Stimulated activated CD4-positive, alpha-beta T cell treated with anti-CD3 and anti-CD28 coated beads, Interleukin-4, amount 100 ng/mL, for 48 hours (primary cell): ENCODE measurements around the gene ANKS3.

ENCODE experiments used
- DNase-seq, 2 donors: peaks; one replicate each; pipeline ENCODE4 v3.0.0-alpha.2; 2020; ENCODE audit warnings: low read depth in 2 of 2

The ANKS3 gene

DNA sequence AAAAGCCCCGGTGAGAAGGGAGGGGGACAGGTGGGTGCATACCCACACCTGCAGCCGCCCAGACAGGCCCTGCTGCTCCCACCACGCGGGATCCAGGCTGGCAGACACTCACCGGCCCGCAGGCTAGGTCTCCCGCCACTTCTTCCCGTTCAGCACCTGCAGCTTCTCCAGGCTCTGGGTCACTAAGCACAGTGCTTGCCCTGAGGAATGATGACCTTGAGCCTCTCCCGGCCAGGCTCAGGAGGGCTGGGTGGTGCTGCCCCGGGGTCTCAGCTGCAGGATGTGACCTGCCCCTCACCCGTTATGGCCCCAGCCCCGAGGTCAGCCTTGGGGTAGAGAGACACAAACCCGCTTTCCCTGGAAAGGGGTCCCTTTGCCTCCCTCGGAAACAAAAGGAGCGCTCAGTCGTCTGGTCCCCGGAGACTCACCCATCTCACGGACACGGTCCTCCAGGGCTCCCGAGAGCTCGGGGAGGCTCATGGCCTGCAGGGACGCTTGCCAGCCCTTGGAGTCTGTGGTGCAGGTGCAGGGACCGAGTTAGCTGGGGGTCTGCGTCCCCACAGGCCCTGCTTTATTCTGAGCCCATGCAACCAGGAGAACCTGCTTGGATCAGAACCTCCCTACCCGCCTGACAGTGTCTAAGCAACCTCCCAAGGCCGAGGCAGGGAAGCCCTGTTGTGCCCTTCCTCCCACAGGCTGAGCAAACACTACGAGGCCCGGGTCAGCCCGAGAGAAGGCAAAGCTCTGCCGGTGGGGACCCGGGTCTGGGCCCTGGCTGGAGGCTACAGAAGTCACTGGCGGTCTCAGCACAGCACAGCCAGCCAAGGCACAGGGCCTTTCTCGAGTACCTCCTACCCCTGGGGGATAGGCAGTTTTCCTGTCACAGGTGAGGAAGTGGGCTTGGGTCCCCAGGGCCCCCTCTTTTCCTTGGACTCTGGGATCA lies 36.9 kb downstream of the ANKS3 start:
- no peak for DNase-seq

DNA sequence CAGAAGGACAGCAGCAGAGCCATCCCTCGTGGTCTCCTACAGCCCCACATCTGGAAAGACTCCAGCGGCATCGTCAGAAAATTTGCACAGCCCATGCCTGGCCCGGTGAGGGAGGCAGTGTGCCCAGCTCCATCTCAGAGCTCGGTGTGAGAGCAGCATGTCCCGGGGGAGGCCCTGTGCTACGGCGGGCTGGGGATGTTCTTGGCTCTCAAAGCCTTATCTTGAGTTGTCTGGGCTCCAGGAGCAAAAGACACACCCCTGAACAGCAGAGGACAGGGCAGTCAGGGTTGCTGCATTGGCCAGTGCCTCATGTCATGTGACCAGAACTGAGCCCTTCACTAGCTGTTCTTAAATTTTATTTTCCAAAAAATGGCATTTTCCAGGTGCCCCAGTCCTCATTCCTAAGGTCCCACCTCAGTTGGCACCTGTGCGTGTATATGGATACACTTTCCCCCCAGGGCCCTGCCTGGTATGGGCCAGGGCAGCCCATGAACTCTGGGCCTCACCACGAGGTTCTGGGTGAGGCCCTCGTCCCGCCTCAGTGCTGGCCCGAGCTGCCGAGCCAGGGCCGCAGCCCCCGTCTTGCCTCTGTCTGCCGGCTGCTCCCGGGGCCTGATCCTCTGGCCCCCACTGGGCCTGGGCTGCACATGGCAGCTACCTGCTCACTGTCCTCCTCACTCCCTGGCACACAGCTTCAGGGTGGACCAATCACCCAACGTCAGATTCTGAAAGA lies 37.7 kb downstream of the ANKS3 start:
- no peak for DNase-seq

DNA sequence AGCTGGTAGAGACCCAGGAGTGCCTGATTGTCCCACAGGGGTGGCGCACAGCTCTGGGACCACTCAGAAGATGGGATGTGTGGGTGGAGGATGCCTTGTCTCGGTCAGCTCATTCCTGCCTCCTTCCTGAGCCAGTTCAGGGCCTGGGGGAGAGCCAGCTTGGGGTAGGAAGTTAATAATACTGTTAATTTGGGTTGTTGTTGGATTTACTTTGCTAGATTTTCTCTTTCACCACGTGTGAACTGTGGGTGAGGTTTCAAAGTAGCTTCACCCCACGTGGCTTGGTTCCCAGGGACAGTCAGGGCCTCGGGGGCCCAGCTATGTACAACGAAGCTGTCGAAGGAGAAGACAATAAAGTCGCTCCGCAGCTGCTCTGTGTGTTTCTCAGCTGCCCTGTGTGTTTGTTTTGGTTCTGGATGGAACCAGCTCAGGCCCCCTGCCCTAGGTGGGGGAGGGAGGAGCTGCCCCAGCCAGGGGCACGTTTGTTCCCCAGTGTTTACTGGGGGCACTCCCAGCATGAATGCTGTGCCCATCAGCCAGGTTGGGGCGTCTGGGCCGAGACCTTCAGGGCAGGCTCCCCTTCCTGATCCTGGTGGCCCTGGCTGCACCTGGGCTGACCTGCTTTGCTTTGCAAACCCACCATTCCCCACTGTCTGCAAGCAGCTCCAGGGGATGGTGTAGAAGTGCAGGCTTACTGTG lies 38.4 kb downstream of the ANKS3 start:
- DNase-seq, result no peak

DNA sequence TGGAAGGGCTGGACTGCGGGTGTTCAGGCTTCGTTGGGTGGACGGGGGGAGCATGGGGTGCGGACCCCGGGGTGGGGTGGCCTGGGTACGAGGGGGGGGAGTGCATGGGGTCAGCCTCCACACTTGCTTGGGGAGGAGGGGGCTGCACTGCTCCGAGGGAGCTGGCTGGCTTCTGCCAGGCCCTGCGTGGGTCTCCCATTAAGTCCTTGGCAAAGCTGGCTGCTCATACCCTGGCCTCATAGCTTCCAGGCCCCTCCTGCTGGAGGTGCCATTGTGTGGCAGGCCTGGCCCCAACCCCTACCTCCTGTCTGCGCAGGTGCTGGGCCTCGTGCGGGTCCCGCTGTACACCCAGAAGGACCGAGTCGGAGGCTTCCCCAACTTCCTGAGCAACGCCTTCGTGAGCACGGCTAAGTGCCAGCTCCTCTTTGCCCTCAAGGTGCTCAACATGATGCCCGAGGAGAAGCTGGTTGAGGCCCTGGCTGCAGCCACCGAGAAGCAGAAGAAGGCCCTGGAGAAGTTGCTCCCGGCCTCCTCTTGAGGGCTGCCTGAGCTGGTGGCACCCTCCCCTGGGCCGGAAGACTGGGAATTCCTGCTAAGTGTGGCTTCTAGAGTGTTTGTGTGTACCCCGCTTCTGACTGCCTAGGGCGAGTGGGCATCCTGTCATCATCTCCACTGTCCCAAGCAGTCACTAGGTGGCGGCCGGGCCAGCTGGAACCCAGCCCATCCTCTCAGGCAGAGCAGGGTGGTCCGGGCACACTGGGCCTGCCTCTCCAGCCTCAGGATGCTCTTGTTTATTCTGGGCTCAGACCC lies 39.2 kb downstream of the ANKS3 start:
- no peak for DNase-seq

DNA sequence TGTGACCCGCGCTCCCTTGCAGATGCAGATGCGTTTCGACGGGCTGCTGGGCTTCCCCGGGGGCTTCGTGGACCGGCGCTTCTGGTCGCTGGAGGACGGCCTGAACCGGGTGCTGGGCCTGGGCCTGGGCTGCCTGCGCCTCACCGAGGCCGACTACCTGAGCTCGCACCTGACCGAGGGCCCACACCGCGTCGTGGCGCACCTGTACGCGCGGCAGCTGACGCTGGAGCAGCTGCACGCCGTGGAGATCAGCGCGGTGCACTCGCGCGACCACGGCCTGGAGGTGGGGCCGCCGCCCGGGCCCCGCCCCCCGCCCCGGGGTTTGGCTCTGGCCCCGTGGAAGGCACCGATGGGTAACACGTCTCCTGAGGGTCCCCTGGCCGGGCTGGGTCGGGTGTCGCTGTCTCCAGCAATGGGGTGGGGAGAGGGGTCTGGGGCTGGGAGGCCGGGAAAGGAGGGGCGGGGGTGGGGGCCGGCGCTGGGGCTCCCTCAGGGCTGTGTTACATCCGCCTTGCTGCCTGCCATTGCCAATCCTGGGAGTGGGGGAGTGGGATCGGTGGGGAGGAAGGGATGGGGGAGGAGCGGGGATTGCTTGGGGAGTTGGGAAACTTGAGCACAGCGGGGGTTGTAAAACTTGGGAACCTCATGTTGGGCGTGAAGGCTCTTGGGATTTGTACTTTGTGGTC lies 40.0 kb downstream of the ANKS3 start:
- DNase-seq, result peak in 1 of 2 donors; percentile 37

DNA sequence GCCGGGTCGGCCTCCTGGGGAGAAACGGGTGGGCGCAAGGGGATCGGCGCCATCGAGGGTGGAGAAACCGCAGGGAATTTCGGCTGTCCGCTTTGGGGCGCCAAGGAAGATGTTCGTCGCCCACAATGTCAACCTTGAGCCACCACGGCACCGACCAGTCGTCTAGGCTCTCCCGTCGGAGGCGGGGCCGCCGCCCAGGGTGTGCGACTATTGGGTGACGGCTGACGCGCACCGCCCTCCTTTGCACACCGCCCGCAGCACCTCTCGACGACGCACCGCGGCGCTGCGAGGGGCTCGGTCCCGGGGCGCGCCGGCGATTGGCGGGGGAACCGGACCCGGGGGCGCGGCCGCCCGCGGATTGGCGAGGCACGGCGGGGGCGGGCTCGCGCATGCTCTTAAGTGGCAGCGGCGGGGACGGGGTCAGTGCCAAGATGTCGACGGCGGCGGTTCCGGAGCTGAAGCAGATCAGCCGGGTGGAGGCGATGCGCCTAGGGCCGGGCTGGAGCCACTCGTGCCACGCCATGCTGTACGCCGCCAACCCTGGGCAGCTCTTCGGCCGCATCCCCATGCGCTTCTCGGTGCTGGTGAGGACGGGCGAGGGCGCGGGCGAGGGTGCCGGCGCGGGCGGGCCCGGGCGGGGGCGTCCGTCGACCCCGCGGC lies 40.6 kb downstream of the ANKS3 start, which contains the start of gene NUDT16L1:
TSS of gene NUDT16L1 (plus strand) at position 267 of the 660 bp plus-strand sequence. CDS start at position 432, 165 bp downstream.
- peak; percentile 96 for DNase-seq

DNA sequence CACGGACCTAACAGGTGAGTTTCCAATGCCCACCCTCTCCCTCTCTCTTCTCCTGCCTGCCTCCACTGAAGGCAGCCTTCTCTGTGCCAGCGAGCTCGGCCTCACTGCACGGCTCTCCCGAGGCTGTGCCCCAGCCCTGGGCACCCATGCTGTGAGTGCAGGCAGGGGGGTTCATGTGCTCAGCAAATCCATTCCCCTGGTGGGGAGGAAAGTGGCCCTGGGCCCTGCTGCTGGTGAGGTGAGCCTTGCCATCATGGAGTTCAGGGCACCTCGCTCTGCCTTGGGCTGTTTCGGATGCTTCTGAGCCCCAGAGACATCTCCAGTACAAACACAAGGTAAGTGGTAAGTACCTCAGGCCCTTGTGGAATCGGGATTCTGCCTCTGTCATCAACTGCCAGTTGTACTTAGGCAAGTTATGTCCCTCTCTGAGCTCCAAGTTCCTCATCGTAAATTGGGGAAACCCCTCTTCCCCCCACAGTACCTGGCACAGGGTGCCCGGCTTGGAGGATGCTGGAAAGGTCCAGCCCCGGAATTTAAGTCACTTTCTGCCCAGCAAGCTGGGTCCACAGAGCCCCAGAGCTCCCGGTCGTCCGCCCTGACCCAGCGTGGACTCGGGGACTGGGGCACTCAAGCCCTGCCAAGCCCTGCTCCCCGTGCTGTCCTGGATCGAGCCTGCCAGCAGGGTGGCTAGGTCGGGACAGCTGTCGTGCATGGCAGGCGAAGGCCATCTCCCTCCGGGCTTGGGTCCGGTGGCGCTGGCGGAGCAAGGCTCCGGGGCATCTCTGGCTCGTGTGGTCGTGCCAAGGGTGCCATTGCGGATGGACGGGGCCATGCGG lies 41.4 kb downstream of the ANKS3 start:
- no peak for DNase-seq

DNA sequence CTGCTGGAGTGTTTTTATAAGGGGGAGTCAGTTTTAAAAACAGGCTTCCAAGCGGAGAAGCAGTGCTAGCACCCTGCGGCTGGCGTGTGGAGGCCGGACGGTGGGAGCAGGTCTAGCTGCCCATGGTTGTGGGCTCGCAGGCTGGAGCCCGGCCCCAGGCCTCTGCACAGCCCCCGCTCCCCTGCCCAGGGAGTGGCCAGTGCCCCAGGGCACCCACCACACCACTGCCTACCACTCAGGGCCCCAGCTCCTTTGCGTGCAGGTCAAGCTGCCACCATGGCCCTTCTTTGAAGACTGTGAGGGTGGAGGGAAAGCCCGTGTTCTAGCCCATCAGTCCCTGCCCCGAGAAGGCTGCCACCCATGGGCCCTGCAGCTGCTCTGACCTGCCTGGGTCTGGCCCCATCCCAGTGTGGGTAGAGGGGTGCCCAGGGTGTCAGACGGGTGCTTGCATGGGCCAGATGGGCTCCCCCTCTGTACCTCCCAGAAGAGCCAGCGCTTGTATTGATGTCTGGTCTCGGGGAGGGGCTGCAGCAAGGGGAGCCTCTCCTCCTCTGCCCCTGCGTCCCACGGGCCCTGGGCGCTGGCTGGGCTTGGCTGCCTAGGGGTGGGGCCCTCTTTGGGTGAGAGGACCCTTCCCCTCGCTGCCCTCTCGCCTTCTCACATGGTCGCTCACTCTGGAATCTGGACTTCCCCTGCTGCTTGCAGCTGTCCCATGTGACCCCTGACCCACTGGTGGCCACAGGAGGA lies 42.2 kb downstream of the ANKS3 start:
- no peak for DNase-seq

DNA sequence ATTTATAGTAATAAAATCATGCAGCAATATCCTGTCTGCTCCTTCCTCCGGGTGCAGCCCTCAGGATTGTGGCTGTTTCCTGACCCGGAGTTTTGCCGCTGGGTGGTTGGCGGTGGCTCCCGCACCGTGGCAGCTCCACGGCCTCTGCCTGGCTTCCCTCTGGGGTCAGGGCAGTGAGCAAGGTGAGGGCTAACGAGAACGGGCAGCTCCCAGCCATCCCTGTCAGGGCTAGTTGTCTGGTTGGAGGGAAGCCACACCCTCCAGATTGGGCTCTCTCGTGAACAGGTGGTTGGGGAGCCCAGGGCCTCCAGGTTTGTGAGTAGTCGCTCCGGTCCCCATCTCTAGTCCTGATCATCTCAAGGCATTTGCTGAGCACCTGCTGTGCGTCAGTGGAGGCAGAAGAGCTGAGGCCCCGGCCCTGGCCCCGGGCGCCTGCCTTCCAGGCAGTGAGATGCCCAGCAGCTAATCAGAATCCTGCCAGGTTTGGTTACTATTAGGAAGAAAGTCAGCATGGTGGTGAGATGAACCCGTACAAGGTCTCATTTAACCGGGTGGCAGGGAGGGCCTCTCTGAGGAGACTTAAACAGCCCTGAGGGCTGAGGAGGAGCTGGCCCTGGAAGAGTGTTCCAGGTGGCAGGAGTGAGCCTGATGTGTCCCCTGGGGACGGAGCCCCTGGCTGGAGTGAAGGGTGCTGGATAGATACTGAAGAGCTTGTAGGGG lies 43.0 kb downstream of the ANKS3 start:
- no peak for DNase-seq

DNA sequence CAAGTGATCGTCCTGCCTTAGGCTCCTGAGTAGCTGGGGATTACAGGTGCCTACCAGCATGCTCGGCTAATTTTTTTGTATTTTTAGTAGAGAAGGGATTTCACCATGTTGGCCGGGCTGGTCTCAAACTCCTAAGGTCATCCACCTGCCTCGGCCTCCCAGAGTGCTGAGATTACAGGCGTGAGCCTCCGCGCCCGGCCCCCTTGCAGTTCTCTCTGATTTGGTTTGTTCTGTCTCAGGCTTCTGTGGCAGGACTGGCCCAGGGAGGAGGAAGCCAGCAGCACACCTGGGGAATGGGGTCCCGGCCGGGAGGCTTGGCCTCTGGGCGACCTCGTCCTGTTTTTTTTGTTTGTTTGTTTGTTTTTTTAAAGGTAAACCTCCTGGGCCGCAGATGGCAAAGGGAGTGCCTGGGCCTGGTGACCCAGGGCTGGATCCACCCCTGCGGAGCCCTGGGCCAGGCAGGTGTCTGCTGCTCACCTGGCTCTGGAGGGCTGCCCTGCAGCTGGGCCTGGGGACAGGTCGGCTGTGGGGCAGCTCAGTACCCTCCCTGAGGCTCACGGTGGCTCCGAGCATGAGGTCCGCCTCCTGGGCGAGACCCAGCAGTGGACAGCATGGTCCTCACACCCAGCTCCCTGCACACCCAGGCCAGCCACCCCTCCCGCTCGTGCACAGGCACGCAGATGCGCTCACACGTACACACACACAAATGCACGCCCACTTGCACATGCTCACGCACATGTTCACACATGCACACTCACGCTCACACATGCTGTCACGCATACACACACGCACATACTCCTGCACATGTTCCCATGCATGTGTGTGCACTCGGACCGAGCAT lies 44.0 kb downstream of the ANKS3 start:
- no peak for DNase-seq

DNA sequence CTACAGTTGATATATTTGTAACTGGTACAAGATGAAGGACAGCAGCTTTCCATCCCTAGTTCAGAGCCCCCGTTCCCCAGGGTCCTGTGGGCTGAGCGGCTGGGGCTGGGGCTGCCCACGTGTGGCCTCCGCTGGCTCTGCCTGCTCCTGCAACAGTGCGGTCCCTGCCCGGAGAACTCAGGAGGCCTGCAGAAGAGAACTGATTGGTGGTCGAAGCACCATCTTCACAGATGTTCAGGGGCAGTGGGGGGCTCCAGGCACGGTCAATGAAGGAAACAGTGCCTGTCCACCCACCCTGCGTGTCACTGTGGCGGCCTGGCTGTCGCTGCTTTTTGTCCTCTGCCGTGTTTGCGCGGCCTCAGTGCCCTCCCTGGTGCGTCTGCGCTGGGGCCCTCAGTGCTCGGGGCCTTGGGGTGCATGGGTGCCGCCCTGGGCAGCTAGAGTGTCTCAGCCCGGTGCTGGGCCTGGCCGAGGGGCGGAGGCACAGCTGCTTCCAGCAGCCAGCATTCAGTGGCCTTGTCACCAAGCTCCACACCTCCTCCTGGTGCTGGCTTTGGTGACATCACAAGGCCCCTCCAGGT lies 44.9 kb downstream of the ANKS3 start:
- no peak for DNase-seq

DNA sequence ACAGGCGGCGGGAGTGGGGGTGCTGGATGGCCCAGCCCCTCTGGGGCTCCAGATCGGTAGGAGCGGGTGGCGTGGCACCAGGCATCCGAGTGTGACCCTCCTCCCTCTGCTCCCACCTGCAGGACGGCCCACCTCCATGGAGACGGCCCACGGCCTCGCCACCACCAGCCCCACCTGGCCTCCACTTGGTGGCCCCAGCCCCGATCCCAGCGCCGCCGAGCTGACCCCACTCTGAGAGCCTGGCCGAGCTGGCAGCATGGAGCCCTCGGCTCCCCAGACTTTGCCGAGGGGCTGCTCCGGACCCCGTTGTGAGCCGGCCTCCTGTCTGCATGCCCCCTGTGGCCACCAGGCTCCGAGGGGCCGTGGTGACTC lies 45.4 kb downstream of the ANKS3 start:
- no peak for DNase-seq

DNA sequence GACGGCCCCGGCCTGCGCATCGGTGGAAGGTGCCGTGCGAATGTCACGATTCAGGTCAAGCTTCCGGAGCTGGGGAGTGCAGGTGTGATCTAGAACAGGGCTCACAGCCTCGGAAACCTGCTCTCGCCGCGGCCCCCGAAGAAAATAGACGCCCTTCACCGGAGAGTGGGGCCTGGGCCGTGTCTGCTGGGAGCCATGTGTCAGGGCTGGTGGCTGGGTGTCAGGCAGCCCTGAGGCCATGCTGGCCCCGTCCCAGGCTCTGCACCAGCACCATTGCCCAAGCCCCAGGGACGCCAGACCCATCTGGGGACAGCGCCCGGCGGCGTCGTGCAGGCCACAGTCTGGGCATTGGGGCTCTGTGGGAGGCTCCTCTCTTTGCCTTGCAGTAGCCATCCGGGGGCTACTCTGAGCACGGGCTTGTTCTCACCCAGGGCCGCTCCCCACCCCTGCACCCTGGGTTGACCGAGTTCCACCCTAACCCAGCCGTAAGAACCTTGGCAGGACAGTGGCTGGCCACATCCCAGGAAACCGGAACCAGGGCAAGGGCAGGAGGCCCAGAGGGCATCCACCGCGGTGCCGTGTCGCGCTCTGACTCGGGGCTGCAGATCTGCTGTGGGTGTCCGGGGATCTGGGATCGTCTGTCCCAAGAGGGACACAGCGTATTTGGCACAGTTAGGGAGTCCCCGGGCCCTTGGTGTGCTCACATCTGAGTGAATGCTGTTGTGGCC lies 46.0 kb downstream of the ANKS3 start:
- DNase-seq, result no peak

DNA sequence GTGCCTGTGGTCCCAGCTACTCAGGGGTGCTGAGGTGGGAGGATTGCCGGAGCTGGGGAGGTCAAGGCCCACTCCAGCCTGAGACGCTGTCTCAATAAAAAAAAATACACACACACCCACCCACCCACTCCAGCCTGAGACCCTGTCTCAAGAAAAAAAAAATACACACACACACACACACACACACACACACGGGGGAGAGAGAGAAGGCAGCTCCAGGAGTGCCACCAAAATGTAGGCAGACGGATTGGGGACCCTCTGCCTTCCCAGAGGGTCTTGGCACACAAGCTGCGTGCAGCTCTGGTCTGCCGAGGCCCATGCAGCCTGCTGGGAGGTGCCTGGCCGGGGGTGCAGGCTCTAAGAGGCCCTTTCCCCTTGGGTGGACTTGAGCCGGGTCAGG lies 46.7 kb downstream of the ANKS3 start:
- DNase-seq, result no peak

DNA sequence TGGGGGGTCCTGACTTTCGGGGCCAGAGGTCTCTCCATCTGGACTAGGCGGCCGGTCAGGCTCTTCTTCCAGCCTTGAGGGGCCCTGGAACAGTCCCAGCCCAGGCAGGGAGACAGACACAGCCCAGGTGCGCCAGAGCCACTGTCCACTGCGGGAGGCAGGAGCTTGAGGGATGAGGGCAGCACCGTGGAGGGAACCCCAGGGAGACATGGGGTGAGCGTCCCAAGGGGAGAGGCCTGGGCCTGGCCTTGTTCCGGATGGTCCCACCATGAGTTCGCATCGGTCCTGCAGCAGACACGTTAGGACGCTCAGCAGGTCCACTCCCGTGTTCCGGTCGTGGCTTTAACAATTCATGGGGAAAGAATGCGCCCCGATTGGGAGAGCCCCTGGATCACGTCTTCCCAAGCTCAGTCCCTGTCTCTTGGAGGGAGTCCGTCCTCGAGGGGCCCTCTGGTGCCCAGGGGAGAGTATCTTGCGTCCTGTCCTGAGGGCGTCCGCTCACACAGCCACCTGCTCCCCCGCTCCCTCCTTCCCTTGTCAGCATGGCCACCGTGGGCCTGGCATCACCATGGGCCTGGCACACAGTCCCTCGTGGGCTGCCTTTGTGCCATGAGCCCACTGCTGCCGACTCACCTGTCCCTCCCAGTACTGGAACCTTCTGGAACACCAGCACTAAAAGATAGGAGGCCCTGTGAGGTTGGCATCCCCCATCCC lies 47.4 kb downstream of the ANKS3 start:
- DNase-seq, result no peak
